ENCODE results near the gene PLCG2.

DNA sequence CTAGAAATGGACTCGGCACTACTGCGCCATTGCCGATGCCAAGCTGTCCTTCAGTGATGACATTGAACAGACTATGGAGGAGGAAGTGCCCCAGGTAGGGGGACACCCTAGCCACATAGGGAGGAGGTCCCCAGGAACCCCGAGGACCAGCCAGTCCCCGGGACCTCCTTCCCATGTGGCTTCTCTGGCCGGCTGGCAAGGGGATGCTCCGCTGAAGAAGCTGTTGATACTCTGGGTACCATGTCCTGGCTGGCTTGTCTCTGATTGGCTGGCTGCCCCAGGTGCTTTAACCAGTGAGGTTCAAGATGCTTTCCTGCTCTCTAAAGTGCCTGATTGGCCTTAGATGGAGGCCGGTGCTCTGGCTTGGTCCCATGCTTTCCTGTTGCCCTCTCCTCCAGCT is 128.6 kb downstream of the PLCG2 start:
- TF ChIP-seq, protein P1, sequence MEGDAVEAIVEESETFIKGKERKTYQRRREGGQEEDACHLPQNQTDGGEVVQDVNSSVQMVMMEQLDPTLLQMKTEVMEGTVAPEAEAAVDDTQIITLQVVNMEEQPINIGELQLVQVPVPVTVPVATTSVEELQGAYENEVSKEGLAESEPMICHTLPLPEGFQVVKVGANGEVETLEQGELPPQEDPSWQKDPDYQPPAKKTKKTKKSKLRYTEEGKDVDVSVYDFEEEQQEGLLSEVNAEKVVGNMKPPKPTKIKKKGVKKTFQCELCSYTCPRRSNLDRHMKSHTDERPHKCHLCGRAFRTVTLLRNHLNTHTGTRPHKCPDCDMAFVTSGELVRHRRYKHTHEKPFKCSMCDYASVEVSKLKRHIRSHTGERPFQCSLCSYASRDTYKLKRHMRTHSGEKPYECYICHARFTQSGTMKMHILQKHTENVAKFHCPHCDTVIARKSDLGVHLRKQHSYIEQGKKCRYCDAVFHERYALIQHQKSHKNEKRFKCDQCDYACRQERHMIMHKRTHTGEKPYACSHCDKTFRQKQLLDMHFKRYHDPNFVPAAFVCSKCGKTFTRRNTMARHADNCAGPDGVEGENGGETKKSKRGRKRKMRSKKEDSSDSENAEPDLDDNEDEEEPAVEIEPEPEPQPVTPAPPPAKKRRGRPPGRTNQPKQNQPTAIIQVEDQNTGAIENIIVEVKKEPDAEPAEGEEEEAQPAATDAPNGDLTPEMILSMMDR (IDR thresholded peaks at IDR 0.05): no peak
- no peak for TF ChIP-seq POLR2A (IDR thresholded peaks at IDR 0.05)

Data from Peyer's patch (tissue), 4 donors.